AG09309 (cell line): ENCODE measurements around the gene NCOA6.
"Not testable (repeated sequence)": the region's sequence is repeated elsewhere in the genome, so short reads cannot be mapped to it uniquely, and the experiment has no call there.

Experiments used
- DNase-seq: peaks from one replicate; pipeline ENCODE4 v3.0.0-alpha.2; 2010; ENCODE audit warnings: low read depth
- H3K4me3 ChIP-seq: 2 replicates; pipeline ENCODE4 v1.5.1; 2011; ENCODE audit warnings: mild to moderate bottlenecking, low read depth, low read length, moderate library complexity; ENCODE audit not compliant: control insufficient read depth
- CTCF ChIP-seq: IDR thresholded peaks from 2 replicates; pipeline ENCODE4 v1.5.1; 2011; ENCODE audit warnings: mild to moderate bottlenecking, low read depth, low read length, inconsistent platforms; ENCODE audit not compliant: insufficient read depth, control insufficient read depth; ENCODE audit errors: missing control alignments

NCOA6 gene

GRCh38 chr20:34817072-34817471 is 8.4 kb downstream of the NCOA6 start:
- no peak for TF ChIP-seq CTCF
- DNase-seq = no peak
- H3K4me3 ChIP-seq = no peak overlapping the region

GRCh38 chr20:34815636-34816035 is 9.8 kb downstream of the NCOA6 start:
- TF ChIP-seq CTCF = no peak
- no peak for DNase-seq

GRCh38 chr20:34808583-34808982 is 16.9 kb downstream of the NCOA6 start:
- no peak for TF ChIP-seq CTCF
- no peak for DNase-seq

More at GRCh38 chr20:34815636-34816035, 9.8 kb downstream of the NCOA6 start:
- H3K4me3 ChIP-seq = no peak overlapping the region

GRCh38 chr20:34807944-34808465 is 17.4 kb downstream of the NCOA6 start:
- not testable (repeated sequence) for DNase-seq, H3K4me3 ChIP-seq

More at GRCh38 chr20:34808583-34808982, 16.9 kb downstream of the NCOA6 start:
- H3K4me3 ChIP-seq = no peak overlapping the region

- no peak for TF ChIP-seq CTCF
- no peak overlapping the region for H3K4me3 ChIP-seq
- no peak for DNase-seq
These were observed 19.2 kb downstream of the NCOA6 start for GRCh38 chr20:34806255-34806654.

GRCh38 chr20:34798871-34799270 is 26.6 kb downstream of the NCOA6 start:
- TF ChIP-seq CTCF = no peak
- no peak for DNase-seq
- no peak overlapping the region for H3K4me3 ChIP-seq

- TF ChIP-seq CTCF = no peak
- no peak overlapping the region for H3K4me3 ChIP-seq
- DNase-seq = no peak
These were observed 27.1 kb downstream of the NCOA6 start for GRCh38 chr20:34798328-34798727.
